Sigmoid colon (tissue), 4 donors: Measurements from ENCODE around the gene ANKRD1.

Source experiments
- POLR2A ChIP-seq, 2 donors: fragments of 450-650 bp; IDR thresholded peaks; one replicate each; pipeline ENCODE4 v1.6.1; 2016; ENCODE audit warnings: antibody characterized with exemption in 2 of 2, mild to moderate bottlenecking in 2 of 2, moderate library complexity in 2 of 2
- POLR2AphosphoS5 ChIP-seq, 4 donors: sonication (generic); formaldehyde crosslinking; IDR thresholded peaks; one replicate each; pipeline ENCODE4 v1.6.1; 2017; ENCODE audit warnings: antibody characterized with exemption in 4 of 4
- TF ChIP-seq, protein P1 (sequence below), 4 experiments: fragments of 450-650 bp in 3 of 4; fragments of 200-600 bp in 1 of 4; IDR thresholded peaks; one replicate each; pipeline ENCODE4 v1.5.1; 2016 to 2019; ENCODE audit warnings: antibody characterized with exemption in 4 of 4, mild to moderate bottlenecking in 3 of 4, moderate library complexity in 2 of 4

DNA sequence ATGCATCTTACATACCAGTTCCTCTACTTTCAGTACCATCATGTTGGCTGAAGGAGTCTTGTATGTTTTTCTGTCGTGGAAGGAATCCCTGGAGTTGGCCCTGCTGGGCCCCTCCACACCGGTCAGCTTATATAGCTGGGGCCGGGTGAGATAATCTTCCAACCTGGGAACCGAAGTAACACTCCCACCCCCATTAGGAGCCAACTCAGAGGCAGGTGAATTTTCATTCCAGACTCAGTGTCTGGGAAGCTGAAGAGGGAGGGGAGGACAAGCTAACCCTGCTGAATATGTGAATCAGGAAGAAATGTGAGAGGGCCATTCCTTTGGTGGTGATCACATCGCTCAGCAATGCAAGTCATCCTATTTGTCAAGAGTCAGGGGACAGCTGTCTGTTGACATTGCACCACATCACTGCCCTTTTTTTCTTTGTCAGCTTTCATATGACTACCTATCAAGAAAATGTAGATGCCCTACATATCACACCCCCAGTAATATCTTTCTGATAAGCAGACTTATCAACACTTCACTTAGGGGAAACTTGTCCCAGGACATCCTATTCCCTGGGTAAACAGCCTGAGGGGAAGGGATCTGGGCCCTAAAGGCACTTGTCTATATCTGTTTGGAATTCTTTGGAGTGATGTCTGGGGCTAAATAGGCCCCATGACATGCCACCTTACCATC is at the start of gene ANKRD1:
- TF ChIP-seq, protein P1, sequence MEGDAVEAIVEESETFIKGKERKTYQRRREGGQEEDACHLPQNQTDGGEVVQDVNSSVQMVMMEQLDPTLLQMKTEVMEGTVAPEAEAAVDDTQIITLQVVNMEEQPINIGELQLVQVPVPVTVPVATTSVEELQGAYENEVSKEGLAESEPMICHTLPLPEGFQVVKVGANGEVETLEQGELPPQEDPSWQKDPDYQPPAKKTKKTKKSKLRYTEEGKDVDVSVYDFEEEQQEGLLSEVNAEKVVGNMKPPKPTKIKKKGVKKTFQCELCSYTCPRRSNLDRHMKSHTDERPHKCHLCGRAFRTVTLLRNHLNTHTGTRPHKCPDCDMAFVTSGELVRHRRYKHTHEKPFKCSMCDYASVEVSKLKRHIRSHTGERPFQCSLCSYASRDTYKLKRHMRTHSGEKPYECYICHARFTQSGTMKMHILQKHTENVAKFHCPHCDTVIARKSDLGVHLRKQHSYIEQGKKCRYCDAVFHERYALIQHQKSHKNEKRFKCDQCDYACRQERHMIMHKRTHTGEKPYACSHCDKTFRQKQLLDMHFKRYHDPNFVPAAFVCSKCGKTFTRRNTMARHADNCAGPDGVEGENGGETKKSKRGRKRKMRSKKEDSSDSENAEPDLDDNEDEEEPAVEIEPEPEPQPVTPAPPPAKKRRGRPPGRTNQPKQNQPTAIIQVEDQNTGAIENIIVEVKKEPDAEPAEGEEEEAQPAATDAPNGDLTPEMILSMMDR (IDR thresholded peaks at IDR 0.05) = no peak
- TF ChIP-seq POLR2AphosphoS5 (IDR thresholded peaks at IDR 0.05) (no peak), POLR2A (IDR thresholded peaks at IDR 0.05) (no peak)
